HepG2 (cell line): ENCODE results near the gene POLR1D. TPM values are rescaled to one million over a fixed set of nuclear protein-coding genes. Genes with fewer than 3 reads are reported as not detected.
"Not testable (repeated sequence)": the region's sequence is repeated elsewhere in the genome, so short reads cannot be mapped to it uniquely, and the experiment has no call there.

Source experiments
- ATAC-seq: fragments of 200-7000 bp; cut with Tn5 transposase; 3 replicates; pipeline ENCODE4 v1.9.1; 2020; ENCODE audit warnings: mild to moderate bottlenecking, moderate library complexity
- BruUV-seq: library from RNA; stranded (reverse); fragments of 400-500 nt; replicated peaks from 2 replicates; lab custom pipeline; 2021; lab: Mats Ljungman, UMichigan
- CTCF ChIA-PET: fragments of 300-600 bp; formaldehyde crosslinking; extraction: SDS; loops from one replicate; lab custom pipeline; 2021; ENCODE audit warnings: low total read pairs, inconsistent platforms, low intra/inter-chr PET ratio; lab: Yijun Ruan, JAX
- POLR2A ChIA-PET: fragments of 350-600 bp; sonication (Branson Sonifier 250); formaldehyde crosslinking; loops from one replicate; lab custom pipeline; 2020; ENCODE audit warnings: antibody characterized with exemption, inconsistent platforms; lab: Yijun Ruan, JAX
- DNase-seq: peaks from one replicate; pipeline ENCODE4 v3.0.0-alpha.2; 2015; ENCODE audit warnings: low spot score
- FAIRE-seq: peaks from 3 replicates; lab custom pipeline; 2011; peaks lifted over from hg19 to GRCh38; lab: Jason Lieb, UNC
- H2AFZ ChIP-seq: one replicate; pipeline ENCODE4 v1.6.1; 2011; ENCODE audit warnings: low read length, inconsistent platforms
- H3K27ac ChIP-seq: fragments of 300-600 bp; 3 replicates; pipeline ENCODE4 v1.8.0; 2011; ENCODE audit warnings: mixed run types, mild to moderate bottlenecking, mixed read lengths, low read length, inconsistent platforms; ENCODE audit not compliant: insufficient read depth; ENCODE audit errors: extremely low read length
- H3K27me3 ChIP-seq, 2 experiments: fragments of 200-600 bp in 1 of 2; 2 replicates in 1 of 2; 3 replicates in 1 of 2; pipeline versions ENCODE4 v1.6.0 to v1.8.0; 2011; ENCODE audit warnings: low read length in 2 of 2, mild to moderate bottlenecking in 2 of 2, moderate library complexity in 2 of 2, inconsistent platforms in 1 of 2; ENCODE audit not compliant: insufficient read depth in 2 of 2, control insufficient read depth in 1 of 2
- H3K36me3 ChIP-seq, 2 experiments: fragments of 200-600 bp in 1 of 2; replicated peaks in 1 of 2; 2 replicates in 1 of 2; 3 replicates in 1 of 2; pipeline versions ENCODE4 v1.5.1 to v1.8.0; 2011; ENCODE audit warnings: low read length in 2 of 2, inconsistent platforms in 1 of 2; ENCODE audit not compliant: insufficient read depth in 2 of 2, control insufficient read depth in 1 of 2
- H3K4me1 ChIP-seq: 2 replicates; pipeline ENCODE4 v1.5.1; 2012; ENCODE audit warnings: low read length, inconsistent platforms; ENCODE audit not compliant: insufficient read depth
- H3K4me2 ChIP-seq: 2 replicates; pipeline ENCODE4 v1.6.0; 2011; ENCODE audit warnings: low read depth, low read length, inconsistent platforms
- H3K4me3 ChIP-seq, 3 experiments: fragments of 200-600 bp in 1 of 3; sonication (generic), shearing (Covaris generic) in 1 of 3; replicated peaks in 1 of 3; 2 replicates each; pipeline ENCODE4 v1.5.1; 2011 to 2016; ENCODE audit warnings: low read length in 3 of 3, inconsistent platforms in 2 of 3, low read depth in 2 of 3, mild to moderate bottlenecking in 2 of 3, control low read depth in 1 of 3, mixed read lengths in 1 of 3; ENCODE audit not compliant: insufficient read depth in 1 of 3
- H3K79me2 ChIP-seq: one replicate; pipeline ENCODE4 v1.6.1; 2011; ENCODE audit warnings: low read length, inconsistent platforms; ENCODE audit not compliant: insufficient read depth
- H3K9ac ChIP-seq: 2 replicates; pipeline ENCODE4 v1.6.0; 2011; ENCODE audit warnings: mild to moderate bottlenecking, low read depth, low read length, inconsistent platforms; ENCODE audit not compliant: insufficient read depth
- H3K9me3 ChIP-seq: 2 replicates; pipeline ENCODE4 v1.5.1; 2012; ENCODE audit warnings: mild to moderate bottlenecking, low read length
- H4K20me1 ChIP-seq: 2 replicates; pipeline ENCODE4 v1.6.0; 2011; ENCODE audit warnings: inconsistent platforms, mild to moderate bottlenecking, low read length, moderate library complexity; ENCODE audit not compliant: insufficient read depth
- ADNP ChIP-seq: sonication (generic); formaldehyde crosslinking; IDR thresholded peaks from 2 replicates; pipeline ENCODE4 v1.4.0; 2020; ENCODE audit warnings: missing genetic modification reagents
- HNF4A ChIP-seq: sonication (generic); formaldehyde crosslinking; IDR thresholded peaks from 2 replicates; pipeline ENCODE4 v1.4.0; 2020; ENCODE audit warnings: missing genetic modification reagents
- JARID2 ChIP-seq: sonication (generic); formaldehyde crosslinking; IDR thresholded peaks from 2 replicates; pipeline ENCODE4 v1.8.1; 2023; ENCODE audit warnings: missing genetic modification reagents, inconsistent platforms; ENCODE audit not compliant: insufficient replicate concordance
- KLF11 ChIP-seq: IDR thresholded peaks from 2 replicates; pipeline ENCODE4 v1.6.1; 2016; ENCODE audit warnings: missing compliant biosample characterization
- NR2C2 ChIP-seq: sonication (generic); formaldehyde crosslinking; IDR thresholded peaks from 2 replicates; pipeline ENCODE4 v1.4.0; 2020; ENCODE audit warnings: missing genetic modification reagents, mild to moderate bottlenecking, moderate library complexity, borderline replicate concordance
- PHF21A ChIP-seq: sonication (generic); formaldehyde crosslinking; IDR thresholded peaks from 2 replicates; pipeline ENCODE4 v1.5.0; 2020; ENCODE audit warnings: mild to moderate bottlenecking, missing genetic modification reagents
- RFXAP ChIP-seq: sonication (generic); formaldehyde crosslinking; IDR thresholded peaks from 2 replicates; pipeline ENCODE4 v1.4.0; 2020; ENCODE audit warnings: missing genetic modification reagents, borderline replicate concordance
- SP5 ChIP-seq: IDR thresholded peaks from 2 replicates; pipeline ENCODE4 v1.6.1; 2016; ENCODE audit warnings: low read depth, borderline replicate concordance
- THAP11 ChIP-seq: IDR thresholded peaks from 2 replicates; pipeline ENCODE4 v1.6.1; 2016; ENCODE audit warnings: missing biosample characterization, missing genetic modification reagents
- ZMYM3 ChIP-seq: sonication (generic); formaldehyde crosslinking; IDR thresholded peaks from 2 replicates; pipeline ENCODE4 v1.5.1; 2020; ENCODE audit warnings: mild to moderate bottlenecking, missing genetic modification reagents
- ZNF17 ChIP-seq: sonication (generic); formaldehyde crosslinking; IDR thresholded peaks from 2 replicates; pipeline ENCODE4 v1.5.0; 2020; ENCODE audit warnings: mild to moderate bottlenecking, missing genetic modification reagents
- WGBS: methylation state at CpG from one replicate; pipeline ENCODE4 v1.1.6; 2017; ENCODE audit warnings: low lambda C conversion rate; 5-methylcytosine and 5-hydroxymethylcytosine counted together
- in situ Hi-C: cut with HindIII; loops from 2 replicates; pipeline ENCODE4 v1.10.0; 2017; ENCODE audit warnings: low pct_unique_long_range_greater_than_20kb; ENCODE audit not compliant: extremely low pct_ligation_motif_present
- intact Hi-C: fragments of 100-400 bp; cut with micrococcal nuclease; formaldehyde crosslinking; loops from one replicate; pipeline ENCODE4 v1.10.0; 2022; ENCODE audit not compliant: unreplicated experiment
- polyA plus RNA-seq, 8 experiments: library from polyadenylated mRNA; depleted of rRNA in 3 of 8; stranded (reverse) in 7 of 8; unstranded in 1 of 8; fragments of >200 nt; fragmentation: Illumina TruSeq in 4 of 8; extraction: Trizol in 4 of 8; gene quantifications; 2 replicates each; pipeline versions ENCODE4 v1.2.1 to v1.2.3, GENCODE V29; 2011 to 2016; ENCODE audit warnings: low read depth in 4 of 8, missing spikeins in 1 of 8, mixed read lengths in 1 of 8; ENCODE audit not compliant: insufficient read depth in 1 of 8
- total RNA-seq, 5 experiments: library from RNA; depleted of rRNA; stranded (reverse); fragments of >200 nt; fragmentation: Illumina TruSeq; extraction: Trizol; gene quantifications; 2 replicates each; pipeline ENCODE4 v1.2.3, GENCODE V29; 2016; ENCODE audit warnings: low read depth in 1 of 5
- TF ChIP-seq, protein P1 (sequence below): sonication (generic); formaldehyde crosslinking; IDR thresholded peaks from 2 replicates; pipeline ENCODE4 v1.5.0; 2020; ENCODE audit warnings: mild to moderate bottlenecking, missing genetic modification reagents
- TF ChIP-seq, protein P2 (sequence below): sonication (generic); formaldehyde crosslinking; IDR thresholded peaks from 2 replicates; pipeline ENCODE4 v1.5.1; 2020; ENCODE audit warnings: missing genetic modification reagents, mild to moderate bottlenecking, borderline replicate concordance
- TF ChIP-seq, protein P3 (sequence below): sonication (generic); formaldehyde crosslinking; IDR thresholded peaks from 2 replicates; pipeline ENCODE4 v1.8.1; 2023; ENCODE audit warnings: mild to moderate bottlenecking, missing genetic modification reagents, borderline replicate concordance
- TF ChIP-seq, protein P4 (sequence below): sonication (generic); formaldehyde crosslinking; conservative IDR thresholded peaks from 2 replicates; pipeline ENCODE4 v1.4.0; 2020; ENCODE audit warnings: missing genetic modification reagents

The POLR1D gene
- total and polyA plus RNA-seq, 2 of the 13 experiments (the other 11 are each of a cell fraction or from before 2014, with no cell fraction given) = 183 to 490 TPM

DNA sequence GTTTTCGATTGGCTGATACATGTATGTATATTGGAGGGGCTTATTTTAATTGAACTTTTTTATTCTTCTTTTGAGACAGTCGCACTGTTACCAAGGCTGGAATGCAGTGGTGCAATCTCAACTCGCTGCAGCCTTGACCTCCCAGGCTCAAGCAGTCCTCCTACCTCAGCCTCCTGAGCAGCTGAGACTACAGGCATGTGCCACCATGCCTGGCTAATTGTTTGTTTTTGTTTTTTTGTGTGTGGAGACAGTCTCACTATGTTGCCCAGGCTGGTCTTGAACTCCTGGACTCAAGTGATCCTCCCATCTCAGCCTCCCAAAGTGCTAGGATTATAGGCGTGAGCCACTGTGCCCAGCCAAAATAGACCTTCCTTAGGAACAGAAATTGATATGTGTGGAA lies 7.1 kb downstream of the POLR1D start:
- H3K27me3 ChIP-seq, H3K27ac ChIP-seq, H3K36me3 ChIP-seq, H3K9me3 ChIP-seq, H4K20me1 ChIP-seq, in situ Hi-C loops, BruUV-seq, CTCF ChIA-PET, H3K9ac ChIP-seq, H3K4me2 ChIP-seq, intact Hi-C loops: not testable (repeated sequence)
- POLR2A ChIA-PET = interaction anchor here (1.2 to 1.6 kb wide), 2 partner anchors 8 to 13 kb away, joined by 3 to 4 read pairs; partner anchors contain the start of gene LNX2
- H3K79me2 ChIP-seq = peaks cover 39% of the 10 kb centered on the region
- peaks cover 57% of the 10 kb centered on the region for H3K4me1 ChIP-seq
- 93% methylated on average over 4 of the region's 4 CpGs for WGBS
- TF ChIP-seq HNF4A (CRISPR knock-in tag) = 0 out of 2 replicates have a peak, but pooled peaks have one; percentile 9
- TF ChIP-seq ZMYM3 = peak; percentile 63; the same call in 1 of the 2 replicates
- 0 out of 2 replicates have a peak, but pooled peaks have one; percentile 23 for TF ChIP-seq ADNP
- TF ChIP-seq, protein P1, sequence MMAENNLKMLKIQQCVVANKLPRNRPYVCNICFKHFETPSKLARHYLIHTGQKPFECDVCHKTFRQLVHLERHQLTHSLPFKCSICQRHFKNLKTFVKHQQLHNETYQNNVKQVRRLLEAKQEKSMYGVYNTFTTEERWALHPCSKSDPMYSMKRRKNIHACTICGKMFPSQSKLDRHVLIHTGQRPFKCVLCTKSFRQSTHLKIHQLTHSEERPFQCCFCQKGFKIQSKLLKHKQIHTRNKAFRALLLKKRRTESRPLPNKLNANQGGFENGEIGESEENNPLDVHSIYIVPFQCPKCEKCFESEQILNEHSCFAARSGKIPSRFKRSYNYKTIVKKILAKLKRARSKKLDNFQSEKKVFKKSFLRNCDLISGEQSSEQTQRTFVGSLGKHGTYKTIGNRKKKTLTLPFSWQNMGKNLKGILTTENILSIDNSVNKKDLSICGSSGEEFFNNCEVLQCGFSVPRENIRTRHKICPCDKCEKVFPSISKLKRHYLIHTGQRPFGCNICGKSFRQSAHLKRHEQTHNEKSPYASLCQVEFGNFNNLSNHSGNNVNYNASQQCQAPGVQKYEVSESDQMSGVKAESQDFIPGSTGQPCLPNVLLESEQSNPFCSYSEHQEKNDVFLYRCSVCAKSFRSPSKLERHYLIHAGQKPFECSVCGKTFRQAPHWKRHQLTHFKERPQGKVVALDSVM (CRISPR knock-in tag) = peak; percentile 90
- TF ChIP-seq, all 625 proteins: peak for 4; not testable (repeated sequence) for 621
- not testable (repeated sequence) for H2AFZ ChIP-seq, H3K4me3 ChIP-seq, DNase-seq, ATAC-seq, FAIRE-seq

DNA sequence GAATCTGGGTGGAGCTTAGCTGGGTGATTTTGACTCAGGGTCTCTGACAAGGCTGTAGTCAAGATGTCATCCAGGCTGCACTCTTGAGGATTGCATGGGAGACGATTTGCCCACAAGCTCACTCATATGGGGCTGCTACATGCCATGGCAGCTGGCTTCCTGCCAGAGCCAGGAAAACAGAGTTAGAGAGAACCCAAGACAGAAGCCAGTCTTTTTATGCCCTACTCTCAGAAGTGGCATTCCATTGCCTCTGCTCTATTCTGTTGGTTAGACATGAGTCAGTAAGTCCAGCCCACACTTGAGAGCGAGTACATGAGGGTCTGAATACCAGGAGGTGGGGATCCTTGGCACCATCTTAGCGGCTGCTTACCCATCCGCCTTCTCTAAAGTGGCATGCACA lies 9.5 kb downstream of the POLR1D start:
- H3K4me3 ChIP-seq = no peak overlapping the region
- intact Hi-C loops = no loop called here
- no peak for FAIRE-seq
- no peak overlapping the region for H3K4me2 ChIP-seq
- no peak overlapping the region for H2AFZ ChIP-seq
- BruUV-seq = no TSS peak
- no peaks in the 10 kb centered on the region for H3K27me3 ChIP-seq
- peaks cover 4 to 7% of the 10 kb centered on the region in 2 experiments; a peak in 3 of 5 replicates for H3K36me3 ChIP-seq
- no peak overlapping the region for H3K27ac ChIP-seq
- ATAC-seq = no peak
- no peak overlapping the region for H3K9ac ChIP-seq
- in situ Hi-C loops = no loop called here
- no peaks in the 10 kb centered on the region for H3K9me3 ChIP-seq
- WGBS = 99% methylated on average over 4 of the region's 4 CpGs
- ChIA-PET POLR2A (interaction anchor here (1.2 kb wide), 1 partner anchor 8 kb away, joined by 3 read pairs; no protein-coding TSS in a partner anchor), CTCF (no interaction called here)
- H3K79me2 ChIP-seq = peaks cover 34% of the 10 kb centered on the region
- no peak for DNase-seq
- H4K20me1 ChIP-seq = no peaks in the 10 kb centered on the region
- peaks cover 33% of the 10 kb centered on the region for H3K4me1 ChIP-seq
- TF ChIP-seq ZNF17 (CRISPR knock-in tag) = no peak
- TF ChIP-seq, protein P2, sequence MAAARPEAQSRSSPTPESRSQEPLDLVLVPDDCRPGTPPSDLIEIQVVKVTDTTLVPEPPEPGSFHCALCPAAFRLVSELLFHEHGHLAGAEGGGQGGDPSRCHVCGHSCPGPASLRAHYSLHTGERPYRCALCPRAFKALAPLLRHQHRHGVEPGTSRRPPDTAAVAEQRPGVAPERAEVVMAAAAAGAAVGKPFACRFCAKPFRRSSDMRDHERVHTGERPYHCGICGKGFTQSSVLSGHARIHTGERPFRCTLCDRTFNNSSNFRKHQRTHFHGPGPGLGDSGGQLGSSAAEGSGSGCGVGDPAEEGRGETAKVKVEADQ = no peak
- no peak for TF ChIP-seq JARID2 (CRISPR knock-in tag)
- TF ChIP-seq, protein P3, sequence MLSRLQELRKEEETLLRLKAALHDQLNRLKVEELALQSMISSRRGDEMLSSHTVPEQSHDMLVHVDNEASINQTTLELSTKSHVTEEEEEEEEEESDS (CRISPR knock-in tag) = no peak
- no peak for TF ChIP-seq THAP11 (CRISPR knock-in tag)
- no peak for TF ChIP-seq NR2C2 (CRISPR knock-in tag)
- no peak for TF ChIP-seq SP5 (CRISPR knock-in tag)
- no peak for TF ChIP-seq KLF11 (CRISPR knock-in tag)
- TF ChIP-seq, protein P4, sequence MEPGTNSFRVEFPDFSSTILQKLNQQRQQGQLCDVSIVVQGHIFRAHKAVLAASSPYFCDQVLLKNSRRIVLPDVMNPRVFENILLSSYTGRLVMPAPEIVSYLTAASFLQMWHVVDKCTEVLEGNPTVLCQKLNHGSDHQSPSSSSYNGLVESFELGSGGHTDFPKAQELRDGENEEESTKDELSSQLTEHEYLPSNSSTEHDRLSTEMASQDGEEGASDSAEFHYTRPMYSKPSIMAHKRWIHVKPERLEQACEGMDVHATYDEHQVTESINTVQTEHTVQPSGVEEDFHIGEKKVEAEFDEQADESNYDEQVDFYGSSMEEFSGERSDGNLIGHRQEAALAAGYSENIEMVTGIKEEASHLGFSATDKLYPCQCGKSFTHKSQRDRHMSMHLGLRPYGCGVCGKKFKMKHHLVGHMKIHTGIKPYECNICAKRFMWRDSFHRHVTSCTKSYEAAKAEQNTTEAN (CRISPR knock-in tag) = no peak
- TF ChIP-seq PHF21A (CRISPR knock-in tag) = no peak
- no peak for TF ChIP-seq RFXAP (CRISPR knock-in tag)
